GM12892 (cell line): ENCODE results near the gene LMBR1.
A peak's percentile ranks its signal among the peaks of the same experiment; 100 is the strongest.
"Not testable (repeated sequence)": the region's sequence is repeated elsewhere in the genome, so short reads cannot be mapped to it uniquely, and the experiment has no call there.

ENCODE experiments used
- DNase-seq: peaks from one replicate; pipeline ENCODE4 v3.0.0; 2011; ENCODE audit not compliant: insufficient read length
- FAIRE-seq: peaks from 2 replicates; lab custom pipeline; 2011; peaks lifted over from hg19 to GRCh38; lab: Jason Lieb, UNC
- POLR2A ChIP-seq: IDR thresholded peaks from 2 replicates; pipeline ENCODE4 v1.6.1; 2011; ENCODE audit warnings: low read depth, low read length, control low read depth
- POLR2AphosphoS5 ChIP-seq: IDR thresholded peaks from 2 replicates; pipeline ENCODE4 v1.6.1; 2011; ENCODE audit warnings: low read depth, low read length, control low read depth
- TAF1 ChIP-seq: IDR thresholded peaks from 2 replicates; pipeline ENCODE4 v1.6.1; 2011; ENCODE audit warnings: low read depth, mild to moderate bottlenecking, control low read depth, low read length, borderline replicate concordance

LMBR1 gene

GRCh38 chr7:156661637-156662036 is 231.3 kb downstream of the LMBR1 start:
- no peak for TF ChIP-seq TAF1
- no peak for TF ChIP-seq POLR2AphosphoS5
- no peak for TF ChIP-seq POLR2A
- no peak for DNase-seq
- no peak for FAIRE-seq

GRCh38 chr7:156659961-156660360 is 233.0 kb downstream of the LMBR1 start:
- DNase-seq, result no peak
- TF ChIP-seq TAF1 (no peak), POLR2A (no peak), POLR2AphosphoS5 (no peak)
- FAIRE-seq, result no peak

- TF ChIP-seq POLR2AphosphoS5 (no peak), TAF1 (no peak), POLR2A (no peak)
- DNase-seq, result no peak
- no peak for FAIRE-seq
Observed at GRCh38 chr7:156659203-156659602, 233.8 kb downstream of the LMBR1 start.

GRCh38 chr7:156657681-156658080 is 235.3 kb downstream of the LMBR1 start:
- TF ChIP-seq POLR2A (no peak), TAF1 (no peak), POLR2AphosphoS5 (no peak)
- no peak for FAIRE-seq
- no peak for DNase-seq

GRCh38 chr7:156656598-156656997 is 236.4 kb downstream of the LMBR1 start:
- peak; percentile 53 for FAIRE-seq

GRCh38 chr7:156655983-156656382 is 237.0 kb downstream of the LMBR1 start:
- no peak for TF ChIP-seq POLR2A
- TF ChIP-seq TAF1, result no peak
- no peak for TF ChIP-seq POLR2AphosphoS5
- no peak for DNase-seq
- no peak for FAIRE-seq

More at GRCh38 chr7:156656598-156656997, 236.4 kb downstream of the LMBR1 start:
- no peak for TF ChIP-seq POLR2A
- no peak for TF ChIP-seq POLR2AphosphoS5
- TF ChIP-seq TAF1, result no peak
- no peak for DNase-seq

GRCh38 chr7:156655251-156655650 is 237.7 kb downstream of the LMBR1 start:
- no peak for DNase-seq
- TF ChIP-seq TAF1 (no peak), POLR2AphosphoS5 (no peak), POLR2A (no peak)
- no peak for FAIRE-seq

GRCh38 chr7:156654511-156655234 is 238.3 kb downstream of the LMBR1 start:
- no peak for DNase-seq
- TF ChIP-seq TAF1 (no peak), POLR2A (no peak), POLR2AphosphoS5 (no peak)
- FAIRE-seq, result no peak

GRCh38 chr7:156652886-156653568 is 240.0 kb downstream of the LMBR1 start:
- FAIRE-seq (no peak), DNase-seq (no peak)
- TF ChIP-seq POLR2A (no peak), TAF1 (no peak), POLR2AphosphoS5 (no peak)

- no peak for FAIRE-seq
- DNase-seq, result no peak
- no peak for TF ChIP-seq POLR2A
- TF ChIP-seq POLR2AphosphoS5, result no peak
- TF ChIP-seq TAF1, result no peak
Observed at GRCh38 chr7:156651474-156651873, 241.5 kb downstream of the LMBR1 start.

GRCh38 chr7:156650042-156650441 is 242.9 kb downstream of the LMBR1 start:
- TF ChIP-seq POLR2A (no peak), POLR2AphosphoS5 (no peak), TAF1 (no peak)
- FAIRE-seq, result no peak

GRCh38 chr7:156647330-156647729 is 245.7 kb downstream of the LMBR1 start:
- DNase-seq, FAIRE-seq: not testable (repeated sequence)

More at GRCh38 chr7:156650042-156650441, 242.9 kb downstream of the LMBR1 start:
- no peak for DNase-seq
